ENCODE measurements around the gene LPAR3. TPM values are rescaled to one million over a fixed set of nuclear protein-coding genes. Genes with fewer than 3 reads are reported as not detected.

LPAR3 gene
- total and polyA plus RNA-seq, 2 experiments from 2014 or later = 10.4 to 36.9 TPM

DNA sequence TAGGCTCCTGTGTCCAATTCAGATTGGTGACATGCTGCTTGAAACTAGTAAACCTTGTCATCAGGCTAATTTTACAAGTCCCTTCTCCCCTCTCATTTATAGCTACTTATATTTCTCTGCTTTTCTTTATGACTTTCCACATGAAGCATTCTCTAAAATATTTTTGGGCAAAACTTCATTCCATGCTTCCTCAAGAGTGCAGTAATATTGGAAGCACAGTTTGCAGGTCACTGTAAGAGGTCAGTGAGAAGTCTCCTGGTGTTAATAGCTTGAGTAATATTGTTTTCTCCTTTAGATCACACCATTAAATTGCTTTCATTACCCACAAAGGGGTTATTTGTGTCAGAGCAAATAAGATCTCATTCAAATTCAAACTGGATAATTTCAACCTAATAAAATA is 46.6 kb downstream of the LPAR3 start (continued):
- TF ChIP-seq ZNF462 (CRISPR knock-in tag; IDR thresholded peaks at IDR 0.05) (no peak), ZNF331 (CRISPR knock-in tag; IDR thresholded peaks at IDR 0.05; ENCODE audit: low read depth) (no peak)
- TF ChIP-seq, protein P1, sequence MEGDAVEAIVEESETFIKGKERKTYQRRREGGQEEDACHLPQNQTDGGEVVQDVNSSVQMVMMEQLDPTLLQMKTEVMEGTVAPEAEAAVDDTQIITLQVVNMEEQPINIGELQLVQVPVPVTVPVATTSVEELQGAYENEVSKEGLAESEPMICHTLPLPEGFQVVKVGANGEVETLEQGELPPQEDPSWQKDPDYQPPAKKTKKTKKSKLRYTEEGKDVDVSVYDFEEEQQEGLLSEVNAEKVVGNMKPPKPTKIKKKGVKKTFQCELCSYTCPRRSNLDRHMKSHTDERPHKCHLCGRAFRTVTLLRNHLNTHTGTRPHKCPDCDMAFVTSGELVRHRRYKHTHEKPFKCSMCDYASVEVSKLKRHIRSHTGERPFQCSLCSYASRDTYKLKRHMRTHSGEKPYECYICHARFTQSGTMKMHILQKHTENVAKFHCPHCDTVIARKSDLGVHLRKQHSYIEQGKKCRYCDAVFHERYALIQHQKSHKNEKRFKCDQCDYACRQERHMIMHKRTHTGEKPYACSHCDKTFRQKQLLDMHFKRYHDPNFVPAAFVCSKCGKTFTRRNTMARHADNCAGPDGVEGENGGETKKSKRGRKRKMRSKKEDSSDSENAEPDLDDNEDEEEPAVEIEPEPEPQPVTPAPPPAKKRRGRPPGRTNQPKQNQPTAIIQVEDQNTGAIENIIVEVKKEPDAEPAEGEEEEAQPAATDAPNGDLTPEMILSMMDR (conservative IDR thresholded peaks at IDR 0.05; ENCODE audit: low read depth in 2 of 2) = no peak

- H3K4me2 ChIP-seq = no peak overlapping the region
- H2AFZ ChIP-seq = no peak overlapping the region
- H3K4me3 ChIP-seq = no peak overlapping the region
- H3K27ac ChIP-seq (ENCODE audit: low read depth) = no peak overlapping the region
- 0 out of 2 replicates have a peak, but pooled peaks cover under 1% of the 10 kb centered on the region for H4K20me1 ChIP-seq (replicated peaks; ENCODE audit: insufficient read depth)
- H3K9me2 ChIP-seq (ENCODE audit: insufficient read depth) = no peaks in the 10 kb centered on the region; the same call in 1 of the 2 replicates
- H3K4me1 ChIP-seq (ENCODE audit: insufficient read depth) = no peaks in the 10 kb centered on the region
- H3K79me2 ChIP-seq (replicated peaks; ENCODE audit: insufficient read depth) = 0 out of 2 replicates have a peak, but pooled peaks cover 6% of the 10 kb centered on the region
- Mint-ChIP-seq H3K4me3 (no peak overlapping the region), H3K27me3 (ENCODE audit: insufficient read depth, low read depth, poor library complexity) (peaks cover 1% of the 10 kb centered on the region), H3K27ac (no peak overlapping the region), H3K4me1 (peaks cover 23% of the 10 kb centered on the region), H3K9me3 (no peaks in the 10 kb centered on the region), H3K36me3 (ENCODE audit: low read depth) (peaks cover 8% of the 10 kb centered on the region; the same call in 1 of the 3 replicates)
- no peaks in the 10 kb centered on the region for H3K36me3 ChIP-seq (ENCODE audit: insufficient read depth)
- DNase-seq (ENCODE audit: low spot score) = no peak
- TF ChIP-seq, protein P1 (conservative IDR thresholded peaks at IDR 0.05; ENCODE audit: low read depth in 2 of 2) = no peak
- TF ChIP-seq EZH2 (IDR thresholded peaks at IDR 0.05; ENCODE audit: low read depth, unreplicated experiment) = no peak
- TF ChIP-seq, protein P2, sequence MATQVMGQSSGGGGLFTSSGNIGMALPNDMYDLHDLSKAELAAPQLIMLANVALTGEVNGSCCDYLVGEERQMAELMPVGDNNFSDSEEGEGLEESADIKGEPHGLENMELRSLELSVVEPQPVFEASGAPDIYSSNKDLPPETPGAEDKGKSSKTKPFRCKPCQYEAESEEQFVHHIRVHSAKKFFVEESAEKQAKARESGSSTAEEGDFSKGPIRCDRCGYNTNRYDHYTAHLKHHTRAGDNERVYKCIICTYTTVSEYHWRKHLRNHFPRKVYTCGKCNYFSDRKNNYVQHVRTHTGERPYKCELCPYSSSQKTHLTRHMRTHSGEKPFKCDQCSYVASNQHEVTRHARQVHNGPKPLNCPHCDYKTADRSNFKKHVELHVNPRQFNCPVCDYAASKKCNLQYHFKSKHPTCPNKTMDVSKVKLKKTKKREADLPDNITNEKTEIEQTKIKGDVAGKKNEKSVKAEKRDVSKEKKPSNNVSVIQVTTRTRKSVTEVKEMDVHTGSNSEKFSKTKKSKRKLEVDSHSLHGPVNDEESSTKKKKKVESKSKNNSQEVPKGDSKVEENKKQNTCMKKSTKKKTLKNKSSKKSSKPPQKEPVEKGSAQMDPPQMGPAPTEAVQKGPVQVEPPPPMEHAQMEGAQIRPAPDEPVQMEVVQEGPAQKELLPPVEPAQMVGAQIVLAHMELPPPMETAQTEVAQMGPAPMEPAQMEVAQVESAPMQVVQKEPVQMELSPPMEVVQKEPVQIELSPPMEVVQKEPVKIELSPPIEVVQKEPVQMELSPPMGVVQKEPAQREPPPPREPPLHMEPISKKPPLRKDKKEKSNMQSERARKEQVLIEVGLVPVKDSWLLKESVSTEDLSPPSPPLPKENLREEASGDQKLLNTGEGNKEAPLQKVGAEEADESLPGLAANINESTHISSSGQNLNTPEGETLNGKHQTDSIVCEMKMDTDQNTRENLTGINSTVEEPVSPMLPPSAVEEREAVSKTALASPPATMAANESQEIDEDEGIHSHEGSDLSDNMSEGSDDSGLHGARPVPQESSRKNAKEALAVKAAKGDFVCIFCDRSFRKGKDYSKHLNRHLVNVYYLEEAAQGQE (IDR thresholded peaks at IDR 0.05; ENCODE audit: unreplicated experiment) = no peak
- no peak for TF ChIP-seq ZNF114 (CRISPR knock-in tag; IDR thresholded peaks at IDR 0.05)
- H3K27me3 ChIP-seq (ENCODE audit: insufficient read depth) = no peaks in the 10 kb centered on the region
- no peak for ATAC-seq
- no peaks in the 10 kb centered on the region for H3F3A ChIP-seq (replicated peaks; ENCODE audit: low read depth)
Measured at GRCh38 chr1:84845357-84845756, 47.6 kb downstream of the LPAR3 start.

Measured in GM23338 (cell line).